Thyroid gland (tissue), 4 donors: ENCODE data around the gene EPB41L5.

Source experiments
- CTCF ChIP-seq, 6 experiments: fragments of 200-600 bp in 3 of 6; fragments of 450-650 bp in 3 of 6; sonication (generic) in 3 of 6; IDR thresholded peaks; one replicate each; pipeline ENCODE4 v1.5.1; 2016 to 2019; ENCODE audit warnings: antibody characterized with exemption in 6 of 6, mild to moderate bottlenecking in 2 of 6, inconsistent platforms in 1 of 6, moderate library complexity in 1 of 6
- POLR2A ChIP-seq, 2 donors: fragments of 450-650 bp; IDR thresholded peaks; one replicate each; pipeline ENCODE4 v1.6.1; 2017; ENCODE audit warnings: antibody characterized with exemption in 2 of 2, mild to moderate bottlenecking in 2 of 2, moderate library complexity in 1 of 2

DNA sequence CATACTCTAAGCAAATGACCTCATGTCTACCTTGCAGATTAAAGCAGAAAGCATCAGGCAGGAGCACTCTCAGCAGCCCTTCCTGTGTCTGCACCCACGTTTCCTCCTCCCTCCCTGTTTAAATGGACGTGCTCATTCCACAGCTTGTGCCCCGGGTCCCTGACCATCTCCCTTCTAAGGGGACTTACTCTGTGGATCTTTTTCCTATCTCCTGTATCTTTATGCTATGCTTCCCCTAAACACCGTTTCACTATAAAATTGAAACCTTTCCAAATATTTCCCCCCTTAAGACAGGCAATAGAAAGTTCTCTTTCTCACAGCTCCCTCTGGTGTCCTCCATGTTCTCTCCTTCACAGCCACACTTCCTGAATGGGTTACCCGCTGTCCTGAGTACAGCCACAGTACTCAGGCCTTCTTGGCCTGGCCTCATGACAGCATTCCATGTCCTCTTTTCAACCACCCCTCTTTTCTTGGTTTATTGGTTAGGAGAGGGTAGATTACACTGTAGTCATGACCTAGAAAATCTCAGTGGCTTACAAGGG, 169.2 kb downstream of the EPB41L5 start:
- TF ChIP-seq CTCF (IDR thresholded peaks at IDR 0.05), result no peak
- TF ChIP-seq POLR2A (IDR thresholded peaks at IDR 0.05), result no peak
